ENCODE data around the gene ELOB.

ELOB gene

DNA sequence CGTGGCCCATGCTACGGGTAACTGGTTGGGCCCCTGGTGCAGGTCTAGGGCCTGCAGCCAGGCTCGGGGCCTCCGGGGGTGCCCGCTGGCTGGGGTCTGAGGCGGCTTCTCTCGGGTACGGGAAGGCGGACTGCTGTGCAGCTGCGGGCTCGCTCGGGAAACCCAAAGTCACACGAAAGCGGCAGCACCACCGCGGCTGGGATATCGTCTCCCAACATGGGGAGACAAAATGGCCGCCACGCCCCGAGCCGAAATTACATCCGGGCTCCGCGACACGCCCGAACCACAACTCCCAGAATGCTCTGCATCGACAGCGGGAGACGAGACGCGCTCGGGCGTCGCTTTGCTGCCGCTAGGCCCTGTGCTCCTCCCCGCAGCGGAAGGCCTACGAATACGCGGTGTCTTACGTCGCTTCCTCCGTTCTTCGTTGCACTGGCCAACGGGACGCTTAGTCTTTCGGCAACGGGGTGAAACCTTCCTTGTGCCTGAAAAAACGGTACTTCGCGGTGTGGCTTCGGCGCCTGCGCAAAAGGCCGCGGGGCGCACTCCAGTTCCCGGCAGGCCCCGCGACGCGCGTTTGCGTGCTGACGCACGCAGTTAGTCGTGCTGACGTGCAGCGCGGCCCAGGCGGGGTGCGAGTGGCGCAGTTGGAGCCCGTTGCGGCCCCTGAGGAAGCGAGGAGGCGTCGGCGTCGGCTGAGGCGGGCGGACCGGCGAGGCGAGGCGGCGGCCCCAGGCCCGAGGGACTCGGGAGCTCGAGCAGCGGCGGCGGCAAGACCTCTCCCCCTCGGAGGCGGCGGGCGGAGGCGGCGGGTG lies 24.8 kb downstream of the ELOB start, which contains the start of gene SRRM2 (continued):
- TF ChIP-seq ZNF2 (tag by site-specific recombination; IDR thresholded peaks at IDR 0.05): peak; percentile 85
- TF ChIP-seq KLF9 (tag by site-specific recombination; IDR thresholded peaks at IDR 0.05; ENCODE audit: low read depth): no peak
- no peak for TF ChIP-seq ZBTB44 (tag by site-specific recombination; IDR thresholded peaks at IDR 0.05)
- TF ChIP-seq ZBTB17 (tag by site-specific recombination; IDR thresholded peaks at IDR 0.05): peak; percentile 97
- no peak for TF ChIP-seq ZFP41 (tag by site-specific recombination; IDR thresholded peaks at IDR 0.05; ENCODE audit: borderline replicate concordance)
- no peak for TF ChIP-seq ZNF621 (tag by site-specific recombination; IDR thresholded peaks at IDR 0.05)
- TF ChIP-seq ZNF202 (tag by site-specific recombination; IDR thresholded peaks at IDR 0.05; ENCODE audit: borderline replicate concordance): no peak
- peak; percentile 97 for TF ChIP-seq ZNF660 (tag by site-specific recombination; IDR thresholded peaks at IDR 0.05)
- no peak for TF ChIP-seq ZNF701 (tag by site-specific recombination; IDR thresholded peaks at IDR 0.05)
- TF ChIP-seq ZNF548 (tag by site-specific recombination; IDR thresholded peaks at IDR 0.05): no peak
- peak; percentile 77; the same call in 1 of the 2 replicates for TF ChIP-seq HOXD13 (CRISPR knock-in tag; IDR thresholded peaks at IDR 0.05; ENCODE audit: borderline replicate concordance)
- no peak for TF ChIP-seq ZNF776 (tag by site-specific recombination; IDR thresholded peaks at IDR 0.05; ENCODE audit: borderline replicate concordance)
- TF ChIP-seq KLF17 (tag by site-specific recombination; IDR thresholded peaks at IDR 0.05): peak; percentile 87
- peak; percentile 91 for TF ChIP-seq ZBTB8A (tag by site-specific recombination; IDR thresholded peaks at IDR 0.05)
- TF ChIP-seq HOXA7 (CRISPR knock-in tag; IDR thresholded peaks at IDR 0.05; ENCODE audit: borderline replicate concordance): no peak
- TF ChIP-seq ZNF514 (tag by site-specific recombination; IDR thresholded peaks at IDR 0.05): no peak
- TF ChIP-seq ZNF501 (tag by site-specific recombination; IDR thresholded peaks at IDR 0.05): peak; percentile 92
- TF ChIP-seq, protein P1, sequence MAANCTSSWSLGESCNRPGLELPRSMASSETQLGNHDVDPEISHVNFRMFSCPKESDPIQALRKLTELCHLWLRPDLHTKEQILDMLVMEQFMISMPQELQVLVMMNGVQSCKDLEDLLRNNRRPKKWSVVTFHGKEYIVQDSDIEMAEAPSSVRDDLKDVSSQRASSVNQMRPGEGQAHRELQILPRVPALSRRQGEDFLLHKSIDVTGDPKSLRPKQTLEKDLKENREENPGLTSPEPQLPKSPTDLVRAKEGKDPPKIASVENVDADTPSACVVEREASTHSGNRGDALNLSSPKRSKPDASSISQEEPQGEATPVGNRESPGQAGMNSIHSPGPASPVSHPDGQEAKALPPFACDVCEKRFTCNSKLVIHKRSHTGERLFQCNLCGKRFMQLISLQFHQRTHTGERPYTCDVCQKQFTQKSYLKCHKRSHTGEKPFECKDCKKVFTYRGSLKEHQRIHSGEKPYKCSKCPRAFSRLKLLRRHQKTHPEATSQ (tag by site-specific recombination; IDR thresholded peaks at IDR 0.05): no peak
- TF ChIP-seq ZNF16 (tag by site-specific recombination; IDR thresholded peaks at IDR 0.05; ENCODE audit: low read depth): no peak
- TF ChIP-seq ZNF529 (tag by site-specific recombination; IDR thresholded peaks at IDR 0.05; ENCODE audit: insufficient replicate concordance): no peak
- TF ChIP-seq, protein P2, sequence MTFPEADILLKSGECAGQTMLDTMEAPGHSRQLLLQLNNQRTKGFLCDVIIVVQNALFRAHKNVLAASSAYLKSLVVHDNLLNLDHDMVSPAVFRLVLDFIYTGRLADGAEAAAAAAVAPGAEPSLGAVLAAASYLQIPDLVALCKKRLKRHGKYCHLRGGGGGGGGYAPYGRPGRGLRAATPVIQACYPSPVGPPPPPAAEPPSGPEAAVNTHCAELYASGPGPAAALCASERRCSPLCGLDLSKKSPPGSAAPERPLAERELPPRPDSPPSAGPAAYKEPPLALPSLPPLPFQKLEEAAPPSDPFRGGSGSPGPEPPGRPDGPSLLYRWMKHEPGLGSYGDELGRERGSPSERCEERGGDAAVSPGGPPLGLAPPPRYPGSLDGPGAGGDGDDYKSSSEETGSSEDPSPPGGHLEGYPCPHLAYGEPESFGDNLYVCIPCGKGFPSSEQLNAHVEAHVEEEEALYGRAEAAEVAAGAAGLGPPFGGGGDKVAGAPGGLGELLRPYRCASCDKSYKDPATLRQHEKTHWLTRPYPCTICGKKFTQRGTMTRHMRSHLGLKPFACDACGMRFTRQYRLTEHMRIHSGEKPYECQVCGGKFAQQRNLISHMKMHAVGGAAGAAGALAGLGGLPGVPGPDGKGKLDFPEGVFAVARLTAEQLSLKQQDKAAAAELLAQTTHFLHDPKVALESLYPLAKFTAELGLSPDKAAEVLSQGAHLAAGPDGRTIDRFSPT (tag by site-specific recombination; IDR thresholded peaks at IDR 0.05): no peak
- no peak for TF ChIP-seq ZNF654 (tag by site-specific recombination; IDR thresholded peaks at IDR 0.05; ENCODE audit: low read depth)
- TF ChIP-seq ZNF18 (tag by site-specific recombination; IDR thresholded peaks at IDR 0.05): no peak
- peak; percentile 98 for TF ChIP-seq ZNF76 (tag by site-specific recombination; IDR thresholded peaks at IDR 0.05; ENCODE audit: borderline replicate concordance, low read depth)
- TF ChIP-seq REPIN1 (tag by site-specific recombination; IDR thresholded peaks at IDR 0.05; ENCODE audit: low read depth): no peak
- no peak for TF ChIP-seq ZNF571 (tag by site-specific recombination; IDR thresholded peaks at IDR 0.05)
- TF ChIP-seq, protein P3, sequence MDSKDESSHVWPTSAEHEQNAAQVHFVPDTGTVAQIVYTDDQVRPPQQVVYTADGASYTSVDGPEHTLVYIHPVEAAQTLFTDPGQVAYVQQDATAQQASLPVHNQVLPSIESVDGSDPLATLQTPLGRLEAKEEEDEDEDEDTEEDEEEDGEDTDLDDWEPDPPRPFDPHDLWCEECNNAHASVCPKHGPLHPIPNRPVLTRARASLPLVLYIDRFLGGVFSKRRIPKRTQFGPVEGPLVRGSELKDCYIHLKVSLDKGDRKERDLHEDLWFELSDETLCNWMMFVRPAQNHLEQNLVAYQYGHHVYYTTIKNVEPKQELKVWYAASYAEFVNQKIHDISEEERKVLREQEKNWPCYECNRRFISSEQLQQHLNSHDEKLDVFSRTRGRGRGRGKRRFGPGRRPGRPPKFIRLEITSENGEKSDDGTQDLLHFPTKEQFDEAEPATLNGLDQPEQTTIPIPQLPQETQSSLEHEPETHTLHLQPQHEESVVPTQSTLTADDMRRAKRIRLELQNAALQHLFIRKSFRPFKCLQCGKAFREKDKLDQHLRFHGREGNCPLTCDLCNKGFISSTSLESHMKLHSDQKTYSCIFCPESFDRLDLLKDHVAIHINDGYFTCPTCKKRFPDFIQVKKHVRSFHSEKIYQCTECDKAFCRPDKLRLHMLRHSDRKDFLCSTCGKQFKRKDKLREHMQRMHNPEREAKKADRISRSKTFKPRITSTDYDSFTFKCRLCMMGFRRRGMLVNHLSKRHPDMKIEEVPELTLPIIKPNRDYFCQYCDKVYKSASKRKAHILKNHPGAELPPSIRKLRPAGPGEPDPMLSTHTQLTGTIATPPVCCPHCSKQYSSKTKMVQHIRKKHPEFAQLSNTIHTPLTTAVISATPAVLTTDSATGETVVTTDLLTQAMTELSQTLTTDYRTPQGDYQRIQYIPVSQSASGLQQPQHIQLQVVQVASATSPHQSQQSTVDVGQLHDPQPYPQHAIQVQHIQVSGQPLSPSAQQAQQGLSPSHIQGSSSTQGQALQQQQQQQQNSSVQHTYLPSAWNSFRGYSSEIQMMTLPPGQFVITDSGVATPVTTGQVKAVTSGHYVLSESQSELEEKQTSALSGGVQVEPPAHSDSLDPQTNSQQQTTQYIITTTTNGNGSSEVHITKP (tag by site-specific recombination; IDR thresholded peaks at IDR 0.05): peak; percentile 74
